Duodenal mucosa (tissue), 2 donors: ENCODE results near the gene FAM131C.

Experiments used
- H3K27ac ChIP-seq: one replicate; pipeline ENCODE4 v1.7.0; 2013; ENCODE audit warnings: low read depth, low read length
- H3K27me3 ChIP-seq, 2 donors: one replicate each; pipeline ENCODE4 v1.7.0; 2013; ENCODE audit warnings: low read length in 2 of 2, control low read depth in 1 of 2; ENCODE audit not compliant: insufficient read depth in 2 of 2, control insufficient read depth in 1 of 2
- H3K36me3 ChIP-seq, 2 donors: one replicate each; pipeline ENCODE4 v1.7.0; 2013; ENCODE audit warnings: low read length in 2 of 2, control low read depth in 1 of 2; ENCODE audit not compliant: insufficient read depth in 2 of 2, control insufficient read depth in 1 of 2
- H3K4me1 ChIP-seq, 2 donors: one replicate each; pipeline ENCODE4 v1.7.0; 2013; ENCODE audit warnings: low read length in 2 of 2, control low read depth in 1 of 2; ENCODE audit not compliant: insufficient read depth in 2 of 2, control insufficient read depth in 1 of 2
- H3K4me3 ChIP-seq, 2 donors: one replicate each; pipeline ENCODE4 v1.7.0; 2013; ENCODE audit warnings: low read length in 2 of 2, low read depth in 1 of 2
- H3K9ac ChIP-seq, 2 donors: one replicate each; pipeline ENCODE4 v1.7.0; 2013; ENCODE audit warnings: low read length in 2 of 2, low read depth in 1 of 2
- H3K9me3 ChIP-seq, 2 donors: one replicate each; pipeline ENCODE4 v1.7.0; 2013; ENCODE audit warnings: low read length in 2 of 2, control low read depth in 1 of 2; ENCODE audit not compliant: control insufficient read depth in 1 of 2

Gene FAM131C

GRCh38 chr1:16073490-16074119 is at the start of gene FAM131C:
Gene FAM131C (minus strand): TSS chr1:16073651. CDS start chr1:16073442, 209 bp downstream.
- H3K27ac ChIP-seq = no peak within 1 kb of the TSS
- H3K27me3 ChIP-seq = peaks cover 0 to 6% of the 10 kb centered on the region in 2 donors
- H3K4me1 ChIP-seq = peaks cover 0 to 12% of the 10 kb centered on the region in 2 donors
- H3K4me3 ChIP-seq = peak within 1 kb of the TSS; percentile 53 to 57
- peak within 1 kb of the TSS in 1 of 2 donors; percentile 47 for H3K9ac ChIP-seq
- H3K36me3 ChIP-seq = no peaks in the 10 kb centered on the region
- no peaks in the 10 kb centered on the region for H3K9me3 ChIP-seq

GRCh38 chr1:16122916-16123315 is 49.5 kb upstream of the FAM131C start:
- H3K4me1 ChIP-seq = no peaks in the 10 kb centered on the region
- no peak overlapping the region for H3K27ac ChIP-seq
- H3K9me3 ChIP-seq = no peaks in the 10 kb centered on the region
- no peaks in the 10 kb centered on the region for H3K27me3 ChIP-seq
- H3K36me3 ChIP-seq = peaks cover 0 to 24% of the 10 kb centered on the region in 2 donors
- H3K9ac ChIP-seq = no peak overlapping the region
- H3K4me3 ChIP-seq = no peak overlapping the region

- peaks cover 0 to 21% of the 10 kb centered on the region in 2 donors for H3K36me3 ChIP-seq
- no peak overlapping the region for H3K27ac ChIP-seq
Observed at GRCh38 chr1:16122350-16122881, 49.0 kb upstream of the FAM131C start.

GRCh38 chr1:16120940-16121410 is 47.5 kb upstream of the FAM131C start:
- H3K27ac ChIP-seq = no peak overlapping the region
- no peaks in the 10 kb centered on the region for H3K9me3 ChIP-seq
- H3K4me1 ChIP-seq = no peaks in the 10 kb centered on the region
- H3K36me3 ChIP-seq = peaks cover 0 to 9% of the 10 kb centered on the region in 2 donors
- no peak overlapping the region for H3K9ac ChIP-seq
- H3K4me3 ChIP-seq = no peak overlapping the region
- no peaks in the 10 kb centered on the region for H3K27me3 ChIP-seq

More at GRCh38 chr1:16122350-16122881, 49.0 kb upstream of the FAM131C start:
- no peak overlapping the region for H3K4me3 ChIP-seq
- H3K9ac ChIP-seq = no peak overlapping the region
- H3K4me1 ChIP-seq = no peaks in the 10 kb centered on the region
- no peaks in the 10 kb centered on the region for H3K9me3 ChIP-seq
- H3K27me3 ChIP-seq = no peaks in the 10 kb centered on the region

- H3K4me3 ChIP-seq = no peak overlapping the region
- H3K27me3 ChIP-seq = no peaks in the 10 kb centered on the region
- H3K36me3 ChIP-seq = peaks cover 0 to 6% of the 10 kb centered on the region in 2 donors
- no peak overlapping the region for H3K9ac ChIP-seq
- no peak overlapping the region for H3K27ac ChIP-seq
- H3K9me3 ChIP-seq = no peaks in the 10 kb centered on the region
- no peaks in the 10 kb centered on the region for H3K4me1 ChIP-seq
Observed at GRCh38 chr1:16120407-16120806, 47.0 kb upstream of the FAM131C start.

GRCh38 chr1:16119926-16120325 is 46.5 kb upstream of the FAM131C start:
- no peak overlapping the region for H3K9ac ChIP-seq
- H3K27me3 ChIP-seq = no peaks in the 10 kb centered on the region
- no peaks in the 10 kb centered on the region for H3K4me1 ChIP-seq
- peaks cover 0 to 4% of the 10 kb centered on the region in 2 donors for H3K36me3 ChIP-seq
- no peak overlapping the region for H3K4me3 ChIP-seq
- no peaks in the 10 kb centered on the region for H3K9me3 ChIP-seq
- H3K27ac ChIP-seq = no peak overlapping the region

- Histone ChIP-seq H3K9ac (no peak overlapping the region), H3K27ac (no peak overlapping the region), H3K4me1 (no peaks in the 10 kb centered on the region), H3K9me3 (no peaks in the 10 kb centered on the region), H3K36me3 (peaks cover 0 to under 1% of the 10 kb centered on the region in 2 donors), H3K4me3 (no peak overlapping the region), H3K27me3 (no peaks in the 10 kb centered on the region)
Observed at GRCh38 chr1:16119504-16119903, 46.1 kb upstream of the FAM131C start.

GRCh38 chr1:16118706-16119105 is 45.3 kb upstream of the FAM131C start:
- no peak overlapping the region for H3K4me3 ChIP-seq
- H3K9ac ChIP-seq = no peak overlapping the region
- H3K36me3 ChIP-seq = no peaks in the 10 kb centered on the region
- no peaks in the 10 kb centered on the region for H3K27me3 ChIP-seq
- H3K4me1 ChIP-seq = no peaks in the 10 kb centered on the region
- H3K27ac ChIP-seq = no peak overlapping the region
- H3K9me3 ChIP-seq = no peaks in the 10 kb centered on the region

GRCh38 chr1:16117936-16118335 is 44.5 kb upstream of the FAM131C start:
- Histone ChIP-seq H3K27me3 (no peaks in the 10 kb centered on the region), H3K4me3 (no peak overlapping the region), H3K36me3 (no peaks in the 10 kb centered on the region), H3K9ac (no peak overlapping the region), H3K27ac (no peak overlapping the region), H3K4me1 (no peaks in the 10 kb centered on the region), H3K9me3 (no peaks in the 10 kb centered on the region)

GRCh38 chr1:16117369-16117768 is 43.9 kb upstream of the FAM131C start:
- H3K36me3 ChIP-seq = no peaks in the 10 kb centered on the region
- no peaks in the 10 kb centered on the region for H3K9me3 ChIP-seq
- no peak overlapping the region for H3K9ac ChIP-seq
- H3K27me3 ChIP-seq = no peaks in the 10 kb centered on the region
- H3K4me1 ChIP-seq = no peaks in the 10 kb centered on the region
- H3K4me3 ChIP-seq = no peak overlapping the region
- H3K27ac ChIP-seq = no peak overlapping the region
